DOHH2 (cell line): ENCODE measurements around the gene CGNL1.

Experiments used
- H3F3A ChIP-seq: fragments of 200-600 bp; sonication (generic), shearing (Covaris generic); 2 replicates; pipeline ENCODE4 v1.6.0; 2016; ENCODE audit warnings: antibody characterized with exemption, mild to moderate bottlenecking; ENCODE audit not compliant: control insufficient read depth, insufficient read depth
- H3K27ac ChIP-seq: fragments of 200-600 bp; sonication (generic); 2 replicates; pipeline ENCODE4 v1.5.1; 2014; ENCODE audit warnings: low read depth, mild to moderate bottlenecking, low read length, moderate library complexity
- H3K27me3 ChIP-seq: fragments of 200-600 bp; sonication (generic); 2 replicates; pipeline ENCODE4 v1.6.1; 2014; ENCODE audit warnings: mild to moderate bottlenecking, low read length, mixed read lengths; ENCODE audit not compliant: control insufficient read depth
- H3K36me3 ChIP-seq: fragments of 200-600 bp; sonication (generic); 2 replicates; pipeline ENCODE4 v1.6.1; 2014; ENCODE audit warnings: mild to moderate bottlenecking, low read length, moderate library complexity, mixed read lengths; ENCODE audit not compliant: control insufficient read depth
- H3K4me1 ChIP-seq: fragments of 200-600 bp; sonication (generic); 2 replicates; pipeline ENCODE4 v1.6.1; 2014; ENCODE audit warnings: mild to moderate bottlenecking, low read length, mixed read lengths; ENCODE audit not compliant: control insufficient read depth
- H3K4me2 ChIP-seq: fragments of 200-600 bp; sonication (generic); 2 replicates; pipeline ENCODE4 v1.6.0; 2014; ENCODE audit warnings: mild to moderate bottlenecking, low read length, moderate library complexity
- H3K4me3 ChIP-seq: fragments of 200-600 bp; sonication (generic); 2 replicates; pipeline ENCODE4 v1.5.1; 2014; ENCODE audit warnings: mild to moderate bottlenecking, low read length, mixed read lengths
- H3K79me2 ChIP-seq: fragments of 200-600 bp; sonication (generic); 2 replicates; pipeline ENCODE4 v1.6.1; 2014; ENCODE audit warnings: mild to moderate bottlenecking, low read length, mixed read lengths; ENCODE audit not compliant: control insufficient read depth
- H3K9me2 ChIP-seq: fragments of 200-600 bp; sonication (generic); replicated peaks from 2 replicates; pipeline ENCODE4 v1.6.1; 2014; ENCODE audit warnings: mild to moderate bottlenecking, low read length, mixed read lengths; ENCODE audit not compliant: control insufficient read depth
- H3K9me3 ChIP-seq: fragments of 200-600 bp; sonication (generic); 2 replicates; pipeline ENCODE4 v1.6.1; 2014; ENCODE audit warnings: antibody characterized with exemption, low read length, mixed read lengths; ENCODE audit not compliant: control insufficient read depth, insufficient read depth
- H4K20me1 ChIP-seq: fragments of 200-600 bp; sonication (generic); 2 replicates; pipeline ENCODE4 v1.6.0; 2014; ENCODE audit warnings: low read depth, mild to moderate bottlenecking, antibody characterized with exemption, low read length, moderate library complexity; ENCODE audit not compliant: control insufficient read depth, insufficient read depth
- CTCF ChIP-seq: fragments of 200-600 bp; sonication (generic); IDR thresholded peaks from one replicate; pipeline ENCODE4 v1.5.1; 2014; ENCODE audit warnings: antibody characterized with exemption, mild to moderate bottlenecking, low read depth, low read length; ENCODE audit not compliant: poor library complexity, severe bottlenecking
- EZH2phosphoT487 ChIP-seq: fragments of 200-600 bp; sonication (generic); IDR thresholded peaks from 2 replicates; pipeline ENCODE4 v1.6.1; 2017; ENCODE audit warnings: borderline replicate concordance, mild to moderate bottlenecking, antibody characterized with exemption, low read length, moderate library complexity, mixed read lengths

CGNL1 gene

GRCh38 chr15:57363661-57364060 lies 12.6 kb upstream of the CGNL1 start:
- no peak for TF ChIP-seq EZH2phosphoT487
- TF ChIP-seq CTCF = no peak
- no peaks in the 10 kb centered on the region for H3K9me3 ChIP-seq
- H3K79me2 ChIP-seq = no peaks in the 10 kb centered on the region
- no peak overlapping the region for H3K4me3 ChIP-seq
- no peaks in the 10 kb centered on the region for H4K20me1 ChIP-seq
- no peak overlapping the region for H3K27ac ChIP-seq
- H3K27me3 ChIP-seq = no peaks in the 10 kb centered on the region
- no peak overlapping the region for H3K4me2 ChIP-seq
- no peaks in the 10 kb centered on the region for H3F3A ChIP-seq
- H3K9me2 ChIP-seq = no peaks in the 10 kb centered on the region
- no peaks in the 10 kb centered on the region for H3K36me3 ChIP-seq
- no peaks in the 10 kb centered on the region for H3K4me1 ChIP-seq

- no peak overlapping the region for H3K27ac ChIP-seq
- no peaks in the 10 kb centered on the region for H3K27me3 ChIP-seq
- H3K4me1 ChIP-seq = no peaks in the 10 kb centered on the region
- no peak overlapping the region for H3K4me3 ChIP-seq
- H3K4me2 ChIP-seq = no peak overlapping the region
- TF ChIP-seq EZH2phosphoT487 (no peak), CTCF (no peak)
- no peaks in the 10 kb centered on the region for H3K36me3 ChIP-seq
- no peaks in the 10 kb centered on the region for H3F3A ChIP-seq
- H4K20me1 ChIP-seq = no peaks in the 10 kb centered on the region
- no peaks in the 10 kb centered on the region for H3K9me3 ChIP-seq
- H3K9me2 ChIP-seq = no peaks in the 10 kb centered on the region
- H3K79me2 ChIP-seq = no peaks in the 10 kb centered on the region
Observed at GRCh38 chr15:57364282-57365007, 11.9 kb upstream of the CGNL1 start.

GRCh38 chr15:57367556-57367955 lies 8.7 kb upstream of the CGNL1 start:
- H3K4me3 ChIP-seq = no peak overlapping the region
- no peaks in the 10 kb centered on the region for H3K9me3 ChIP-seq
- TF ChIP-seq CTCF (no peak), EZH2phosphoT487 (no peak)
- H4K20me1 ChIP-seq = no peaks in the 10 kb centered on the region
- no peaks in the 10 kb centered on the region for H3K36me3 ChIP-seq
- H3K9me2 ChIP-seq = no peaks in the 10 kb centered on the region
- no peaks in the 10 kb centered on the region for H3K27me3 ChIP-seq
- no peak overlapping the region for H3K4me2 ChIP-seq
- H3K79me2 ChIP-seq = no peaks in the 10 kb centered on the region
- no peaks in the 10 kb centered on the region for H3K4me1 ChIP-seq
- no peak overlapping the region for H3K27ac ChIP-seq
- no peaks in the 10 kb centered on the region for H3F3A ChIP-seq
